ENCODE data around the gene MAEL.

MAEL gene

GRCh38 chr1:167065471-167065870 is 76.4 kb downstream of the MAEL start:
- in situ Hi-C loops (cut with MboI; ENCODE audit: low sequenced_read_pairs, unreplicated experiment), result loop anchor here (10.0 kb wide), 3 partner anchors 59 to 469 kb away; no protein-coding TSS in a partner anchor
- DNase-seq (ENCODE audit: low spot score), result no peak
- TF ChIP-seq CTCF (IDR thresholded peaks at IDR 0.05; ENCODE audit: borderline replicate concordance, control extremely low read depth, extremely low read depth, insufficient read depth, missing control alignments), result no peak

- in situ Hi-C loops (cut with MboI; ENCODE audit: low sequenced_read_pairs, unreplicated experiment), result loop anchor here (10.0 kb wide), 3 partner anchors 58 to 468 kb away; no protein-coding TSS in a partner anchor
- peak; percentile 91 for DNase-seq (ENCODE audit: low spot score)
- peak; percentile 89 for TF ChIP-seq CTCF (IDR thresholded peaks at IDR 0.05; ENCODE audit: borderline replicate concordance, control extremely low read depth, extremely low read depth, insufficient read depth, missing control alignments)
Observed at GRCh38 chr1:167066333-167067122, 77.4 kb downstream of the MAEL start.

- no peak for DNase-seq (ENCODE audit: low spot score)
- no peak for TF ChIP-seq CTCF (IDR thresholded peaks at IDR 0.05; ENCODE audit: borderline replicate concordance, control extremely low read depth, extremely low read depth, insufficient read depth, missing control alignments)
- in situ Hi-C loops (cut with MboI; ENCODE audit: low sequenced_read_pairs, unreplicated experiment), result loop anchor here (10.0 kb wide), 3 partner anchors 57 to 467 kb away; no protein-coding TSS in a partner anchor
Observed at GRCh38 chr1:167067904-167068303, 78.8 kb downstream of the MAEL start.

GRCh38 chr1:167068761-167069160 is 79.7 kb downstream of the MAEL start:
- TF ChIP-seq CTCF (IDR thresholded peaks at IDR 0.05; ENCODE audit: borderline replicate concordance, control extremely low read depth, extremely low read depth, insufficient read depth, missing control alignments), result no peak
- DNase-seq (ENCODE audit: low spot score), result no peak
- in situ Hi-C loops (cut with MboI; ENCODE audit: low sequenced_read_pairs, unreplicated experiment), result loop anchor here (10.0 kb wide), 3 partner anchors 56 to 466 kb away; no protein-coding TSS in a partner anchor

- in situ Hi-C loops (cut with MboI; ENCODE audit: low sequenced_read_pairs, unreplicated experiment), result no loop called here
- TF ChIP-seq CTCF (IDR thresholded peaks at IDR 0.05; ENCODE audit: borderline replicate concordance, control extremely low read depth, extremely low read depth, insufficient read depth, missing control alignments), result no peak
- no peak for DNase-seq (ENCODE audit: low spot score)
Observed at GRCh38 chr1:167071286-167071685, 82.2 kb downstream of the MAEL start.

Measured in GM13976 (cell line).